ENCODE results near the gene KCNJ10. TPM values are rescaled to one million over a fixed set of nuclear protein-coding genes. Genes with fewer than 3 reads are reported as not detected.
"Not testable (repeated sequence)": the region's sequence is repeated elsewhere in the genome, so short reads cannot be mapped to it uniquely, and the experiment has no call there.

KCNJ10 gene
- total RNA-seq, 1 donor from 2014 or later = 0.04 TPM

- Histone ChIP-seq H3K36me3 (ENCODE audit: control insufficient read depth, insufficient read depth, low read length) (no peaks in the 10 kb centered on the region), H3K4me3 (ENCODE audit: low read depth, low read length) (no peak within 1 kb of the TSS), H3K27me3 (ENCODE audit: control insufficient read depth, insufficient read depth, low read length) (peaks cover 33% of the 10 kb centered on the region)
- no peak for DNase-seq (ENCODE audit: low read depth)
- no peak for TF ChIP-seq CTCF (IDR thresholded peaks at IDR 0.05; ENCODE audit: insufficient read depth, low read length, poor library complexity, severe bottlenecking)
Measured at GRCh38 chr1:160115545-160116282, 45.8 kb upstream of the KCNJ10 start, which contains the start of gene ATP1A2. TSS of gene ATP1A2 (plus strand) at chr1:160115759. CDS start at chr1:160115862, 103 bp downstream.

GRCh38 chr1:160114085-160114484 is 44.1 kb upstream of the KCNJ10 start:
- Histone ChIP-seq H3K4me3 (ENCODE audit: low read depth, low read length) (no peak overlapping the region), H3K36me3 (ENCODE audit: control insufficient read depth, insufficient read depth, low read length) (no peaks in the 10 kb centered on the region), H3K27me3 (ENCODE audit: control insufficient read depth, insufficient read depth, low read length) (peaks cover 40% of the 10 kb centered on the region)
- TF ChIP-seq CTCF (IDR thresholded peaks at IDR 0.05; ENCODE audit: insufficient read depth, low read length, poor library complexity, severe bottlenecking) = no peak
- no peak for DNase-seq (ENCODE audit: low read depth)

- no peak for DNase-seq (ENCODE audit: low read depth)
- H3K36me3 ChIP-seq (ENCODE audit: control insufficient read depth, insufficient read depth, low read length) = no peaks in the 10 kb centered on the region
- H3K27me3 ChIP-seq (ENCODE audit: control insufficient read depth, insufficient read depth, low read length) = peaks cover 40% of the 10 kb centered on the region
- H3K4me3 ChIP-seq (ENCODE audit: low read depth, low read length) = no peak overlapping the region
- TF ChIP-seq CTCF (IDR thresholded peaks at IDR 0.05; ENCODE audit: insufficient read depth, low read length, poor library complexity, severe bottlenecking) = no peak
Measured at GRCh38 chr1:160113407-160113806, 43.4 kb upstream of the KCNJ10 start.

GRCh38 chr1:160112357-160112756 is 42.4 kb upstream of the KCNJ10 start:
- no peak for DNase-seq (ENCODE audit: low read depth)
- Histone ChIP-seq H3K36me3 (ENCODE audit: control insufficient read depth, insufficient read depth, low read length) (no peaks in the 10 kb centered on the region), H3K4me3 (ENCODE audit: low read depth, low read length) (no peak overlapping the region), H3K27me3 (ENCODE audit: control insufficient read depth, insufficient read depth, low read length) (peaks cover 33% of the 10 kb centered on the region)
- no peak for TF ChIP-seq CTCF (IDR thresholded peaks at IDR 0.05; ENCODE audit: insufficient read depth, low read length, poor library complexity, severe bottlenecking)

- not testable (repeated sequence) for H3K4me3 ChIP-seq (ENCODE audit: low read depth, low read length); H3K36me3 ChIP-seq (ENCODE audit: control insufficient read depth, insufficient read depth, low read length)
Measured at GRCh38 chr1:160111462-160111861, 41.5 kb upstream of the KCNJ10 start.

GRCh38 chr1:160109686-160110085 is 39.7 kb upstream of the KCNJ10 start:
- Histone ChIP-seq H3K36me3 (ENCODE audit: control insufficient read depth, insufficient read depth, low read length) (no peaks in the 10 kb centered on the region), H3K27me3 (ENCODE audit: control insufficient read depth, insufficient read depth, low read length) (peaks cover 13% of the 10 kb centered on the region), H3K4me3 (ENCODE audit: low read depth, low read length) (no peak overlapping the region)
- TF ChIP-seq CTCF (IDR thresholded peaks at IDR 0.05; ENCODE audit: insufficient read depth, low read length, poor library complexity, severe bottlenecking) = no peak
- DNase-seq (ENCODE audit: low read depth) = no peak

More at GRCh38 chr1:160111462-160111861, 41.5 kb upstream of the KCNJ10 start:
- peaks cover 27% of the 10 kb centered on the region for H3K27me3 ChIP-seq (ENCODE audit: control insufficient read depth, insufficient read depth, low read length)
- DNase-seq (ENCODE audit: low read depth) = not testable (repeated sequence)

Measured in kidney epithelial cell (primary cell).